ENCODE results near the gene CRELD2.

The CRELD2 gene

DNA sequence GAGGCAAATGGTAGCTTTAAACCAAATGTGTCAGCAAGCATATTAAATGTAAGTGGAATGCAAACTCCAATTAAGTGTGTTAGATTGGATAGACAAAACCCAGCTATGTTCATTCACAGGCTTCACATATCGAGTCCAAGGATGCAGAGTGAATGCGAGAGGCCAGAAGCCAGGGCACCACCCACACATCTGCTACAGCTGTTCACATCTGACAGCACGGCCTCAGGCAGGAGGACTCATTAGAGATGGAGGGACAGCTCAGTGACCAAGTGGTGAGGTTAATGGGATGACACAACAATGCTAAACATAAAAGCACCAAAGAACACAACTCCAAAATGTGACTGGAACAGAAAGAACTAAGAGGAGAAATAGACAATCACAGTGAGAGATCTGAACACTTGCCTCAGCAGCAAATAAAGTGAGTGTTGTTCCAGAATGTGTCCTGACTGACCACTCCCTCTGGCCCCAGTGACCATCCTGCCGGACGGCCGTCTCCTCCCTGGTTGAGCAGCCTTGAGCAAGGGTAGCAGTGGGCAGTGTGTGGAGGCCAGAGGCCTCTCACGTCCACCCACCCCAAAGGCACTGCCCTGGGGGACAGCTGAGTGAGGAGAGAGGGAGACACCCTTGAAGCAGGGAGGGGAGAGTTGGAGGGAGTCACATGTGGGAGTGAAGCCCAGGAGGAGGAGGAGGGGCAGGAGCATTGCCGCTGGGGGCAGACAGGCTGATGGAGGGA is 23.9 kb upstream of the CRELD2 start:
- TF ChIP-seq, protein P1, sequence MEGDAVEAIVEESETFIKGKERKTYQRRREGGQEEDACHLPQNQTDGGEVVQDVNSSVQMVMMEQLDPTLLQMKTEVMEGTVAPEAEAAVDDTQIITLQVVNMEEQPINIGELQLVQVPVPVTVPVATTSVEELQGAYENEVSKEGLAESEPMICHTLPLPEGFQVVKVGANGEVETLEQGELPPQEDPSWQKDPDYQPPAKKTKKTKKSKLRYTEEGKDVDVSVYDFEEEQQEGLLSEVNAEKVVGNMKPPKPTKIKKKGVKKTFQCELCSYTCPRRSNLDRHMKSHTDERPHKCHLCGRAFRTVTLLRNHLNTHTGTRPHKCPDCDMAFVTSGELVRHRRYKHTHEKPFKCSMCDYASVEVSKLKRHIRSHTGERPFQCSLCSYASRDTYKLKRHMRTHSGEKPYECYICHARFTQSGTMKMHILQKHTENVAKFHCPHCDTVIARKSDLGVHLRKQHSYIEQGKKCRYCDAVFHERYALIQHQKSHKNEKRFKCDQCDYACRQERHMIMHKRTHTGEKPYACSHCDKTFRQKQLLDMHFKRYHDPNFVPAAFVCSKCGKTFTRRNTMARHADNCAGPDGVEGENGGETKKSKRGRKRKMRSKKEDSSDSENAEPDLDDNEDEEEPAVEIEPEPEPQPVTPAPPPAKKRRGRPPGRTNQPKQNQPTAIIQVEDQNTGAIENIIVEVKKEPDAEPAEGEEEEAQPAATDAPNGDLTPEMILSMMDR (IDR thresholded peaks at IDR 0.05; ENCODE audit: low read depth, low read length) = no peak
- H3K4me3 ChIP-seq (replicated peaks in 1 of 2; ENCODE audit: low read depth in 2 of 2, low read length in 2 of 2) = no peak overlapping the region
- no peak for DNase-seq (ENCODE audit: low read depth in 2 of 2)

DNA sequence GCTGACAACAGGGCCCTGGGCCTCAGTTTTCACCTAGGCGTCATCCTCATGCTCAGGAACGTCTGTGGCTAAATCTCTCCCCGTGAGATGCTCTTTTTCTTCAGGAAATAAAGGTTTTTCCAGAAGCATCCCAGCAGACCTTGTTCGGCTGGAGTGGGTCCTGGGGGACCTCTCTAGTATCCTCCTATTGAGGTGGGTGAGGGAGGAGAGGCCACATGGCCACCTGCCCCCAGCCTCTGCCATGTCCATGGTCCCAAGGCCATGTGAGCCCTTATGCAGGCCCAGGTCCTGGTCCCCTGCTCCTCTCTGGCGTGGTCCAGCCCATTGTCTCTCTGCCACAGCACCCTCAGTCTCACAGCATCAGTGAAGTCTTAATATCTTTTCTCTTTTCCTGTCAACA is 22.2 kb upstream of the CRELD2 start:
- H3K4me3 ChIP-seq (replicated peaks in 1 of 2; ENCODE audit: low read depth in 2 of 2, low read length in 2 of 2) = no peak overlapping the region
- no peak for DNase-seq (ENCODE audit: low read depth in 2 of 2)
- TF ChIP-seq, protein P1 (IDR thresholded peaks at IDR 0.05; ENCODE audit: low read depth, low read length) = no peak

DNA sequence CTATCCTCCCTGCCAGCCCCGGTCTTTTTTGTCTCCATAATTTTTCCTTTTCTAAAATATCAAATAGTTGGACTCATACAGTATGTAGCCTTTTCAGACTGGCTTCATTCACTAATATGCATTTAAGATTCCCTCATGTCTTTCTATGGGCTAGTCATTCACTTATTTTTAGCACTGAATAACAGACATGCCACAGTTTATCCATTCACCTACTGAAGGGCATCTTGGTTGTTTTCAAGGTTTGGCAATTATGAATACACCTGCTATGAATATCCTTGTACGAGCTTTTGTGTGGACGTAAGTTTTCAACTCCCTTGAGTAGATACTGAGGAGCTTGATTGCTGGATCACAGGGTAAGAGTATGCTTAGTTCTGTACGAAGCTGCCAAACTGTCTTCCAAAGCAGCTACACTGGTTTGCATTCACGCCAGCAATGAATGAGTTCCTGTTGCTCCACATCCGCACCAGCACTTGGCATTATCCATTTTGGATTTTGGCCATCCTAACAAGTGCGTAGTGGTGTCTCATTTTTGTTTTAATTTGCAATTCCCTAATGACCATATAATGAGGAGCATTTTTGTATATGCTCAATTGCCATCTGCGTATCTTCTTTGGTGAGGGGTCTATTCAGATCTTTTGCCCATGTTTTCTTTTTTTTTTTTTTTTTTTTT is 21.3 kb upstream of the CRELD2 start:
- no peak overlapping the region for H3K4me3 ChIP-seq (replicated peaks in 1 of 2; ENCODE audit: low read depth in 2 of 2, low read length in 2 of 2)
- DNase-seq (ENCODE audit: low read depth in 2 of 2) = no peak
- TF ChIP-seq, protein P1 (IDR thresholded peaks at IDR 0.05; ENCODE audit: low read depth, low read length) = no peak

DNA sequence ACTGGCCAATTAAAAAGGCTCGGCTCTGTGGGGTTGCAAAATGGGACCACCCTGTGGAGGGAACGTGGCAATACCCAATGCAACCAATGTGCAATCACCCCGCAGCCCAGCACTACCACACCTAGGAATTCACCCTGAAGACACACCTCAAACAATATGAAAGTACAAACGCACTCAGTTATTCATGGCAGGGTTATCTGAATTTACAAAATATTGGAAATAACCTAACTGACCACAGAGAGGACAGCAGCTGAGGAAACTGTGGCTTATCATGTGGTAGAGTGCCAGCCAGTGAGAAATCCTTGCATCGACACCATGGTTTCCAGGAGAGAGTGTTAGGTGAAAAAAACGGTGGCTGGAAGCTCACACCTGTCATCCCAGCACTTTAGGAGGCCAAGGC is 18.9 kb upstream of the CRELD2 start:
- DNase-seq (ENCODE audit: low read depth in 2 of 2) = no peak
- H3K4me3 ChIP-seq (replicated peaks in 1 of 2; ENCODE audit: low read depth in 2 of 2, low read length in 2 of 2) = no peak overlapping the region
- TF ChIP-seq, protein P1 (IDR thresholded peaks at IDR 0.05; ENCODE audit: low read depth, low read length) = no peak

DNA sequence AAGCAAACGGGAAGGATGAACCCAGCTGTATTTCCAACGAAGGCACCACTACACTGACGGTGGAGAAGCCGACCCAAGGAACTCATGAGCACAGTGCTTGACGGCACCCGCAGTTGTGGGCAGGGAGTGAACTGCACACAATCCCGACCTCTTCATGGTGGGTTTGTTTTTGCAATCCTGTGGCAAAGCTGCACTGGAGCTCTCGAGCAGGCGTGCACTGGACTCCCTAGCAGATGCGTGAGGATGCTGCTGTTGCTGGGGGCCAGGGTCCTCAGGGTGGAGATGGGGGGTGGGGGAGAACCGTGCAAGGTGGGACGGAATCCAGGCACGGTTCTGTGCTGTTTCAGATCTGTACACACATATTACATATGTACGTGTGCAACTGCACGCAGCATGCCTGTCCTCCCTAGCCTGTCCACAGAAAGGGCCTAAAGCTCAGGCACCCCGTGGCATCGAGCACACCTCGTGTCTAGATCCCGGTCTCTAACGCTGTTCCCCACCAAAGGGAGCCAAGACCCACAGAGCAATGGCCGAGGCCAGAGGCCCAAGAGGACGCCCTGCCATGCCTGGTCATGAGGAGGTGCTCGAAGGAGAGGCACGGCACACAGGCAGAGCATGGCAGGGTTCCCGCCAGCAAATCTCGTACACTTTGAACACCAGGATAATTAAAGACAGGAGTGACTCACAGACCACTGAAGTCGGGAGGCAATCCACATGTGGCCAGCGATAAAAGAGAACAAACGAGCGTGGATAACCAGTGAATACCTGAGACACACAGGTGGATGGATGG is 17.8 kb upstream of the CRELD2 start:
- TF ChIP-seq, protein P1 (IDR thresholded peaks at IDR 0.05; ENCODE audit: low read depth, low read length) = no peak
- H3K4me3 ChIP-seq (replicated peaks in 1 of 2; ENCODE audit: low read depth in 2 of 2, low read length in 2 of 2) = no peak overlapping the region
- no peak for DNase-seq (ENCODE audit: low read depth in 2 of 2)

DNA sequence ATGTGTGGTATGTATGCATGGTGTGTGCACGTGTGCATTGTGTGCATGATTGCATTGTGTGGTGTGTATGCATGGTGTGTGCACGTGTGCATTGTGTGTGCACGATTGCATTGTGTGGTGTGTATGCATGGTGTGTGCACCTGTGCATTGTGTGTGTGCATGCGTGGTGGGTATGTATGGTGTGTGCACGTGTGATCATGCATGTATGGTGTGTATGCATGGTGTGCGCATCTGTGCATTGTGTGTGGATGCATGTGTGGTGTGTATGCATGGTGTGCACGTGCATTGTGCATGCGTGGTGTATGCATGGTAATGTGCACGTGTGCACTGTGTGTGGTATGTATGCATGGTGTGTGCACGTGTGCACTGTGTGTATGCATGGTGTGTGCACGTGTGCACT is 17.0 kb upstream of the CRELD2 start:
- TF ChIP-seq, protein P1 (IDR thresholded peaks at IDR 0.05; ENCODE audit: low read depth, low read length) = no peak
- no peak overlapping the region for H3K4me3 ChIP-seq (replicated peaks in 1 of 2; ENCODE audit: low read depth in 2 of 2, low read length in 2 of 2)
- DNase-seq (ENCODE audit: low read depth in 2 of 2) = no peak
